HL-60 (cell line): ENCODE measurements around the gene PRTN3.
A peak's percentile ranks its signal among the peaks of the same experiment; 100 is the strongest.

ENCODE experiments used
- DNase-seq, 2 experiments: peaks; one replicate each; pipeline ENCODE4 v3.0.0-alpha.2; 2010 to 2020; ENCODE audit warnings: low read depth in 1 of 2, low spot score in 1 of 2
- H3K27ac ChIP-seq: fragments of 250-450 bp; sonication (Bioruptor Pico); replicated peaks from 2 replicates; pipeline ENCODE4 v1.5.1; 2020; ENCODE audit warnings: mild to moderate bottlenecking, moderate library complexity
- H3K27me3 ChIP-seq: fragments of 250-450 bp; sonication (Bioruptor Pico); 2 replicates; pipeline ENCODE4 v1.5.1; 2021; ENCODE audit warnings: mild to moderate bottlenecking, moderate library complexity; ENCODE audit not compliant: insufficient read depth, poor library complexity, severe bottlenecking
- H3K4me3 ChIP-seq: replicated peaks from 2 replicates; pipeline ENCODE4 v1.5.1; 2011; ENCODE audit warnings: mild to moderate bottlenecking, control low read depth, low read length; ENCODE audit not compliant: insufficient read depth
- CTCF ChIP-seq: IDR thresholded peaks from one replicate; pipeline ENCODE4 v1.5.1; 2011; ENCODE audit warnings: low read length, control low read depth, inconsistent platforms; ENCODE audit not compliant: insufficient read depth
- GABPA ChIP-seq: IDR thresholded peaks from 2 replicates; pipeline ENCODE4 v1.6.1; 2012; ENCODE audit warnings: low read depth
- POLR2AphosphoS5 ChIP-seq: IDR thresholded peaks from 2 replicates; pipeline ENCODE4 v1.6.1; 2012; ENCODE audit warnings: low read depth
- SPI1 ChIP-seq: IDR thresholded peaks from 2 replicates; pipeline ENCODE4 v1.6.1; 2012; ENCODE audit warnings: low read depth, mild to moderate bottlenecking, borderline replicate concordance
- TF ChIP-seq, protein P1 (sequence below): IDR thresholded peaks from 2 replicates; pipeline ENCODE4 v1.6.1; 2012; ENCODE audit warnings: low read depth; ENCODE audit not compliant: insufficient replicate concordance

The PRTN3 gene

GRCh38 chr19:807627-808422 is 33.0 kb upstream of the PRTN3 start:
- no peaks in the 10 kb centered on the region for H3K27me3 ChIP-seq

GRCh38 chr19:808423-808775 is 32.4 kb upstream of the PRTN3 start:
- H3K4me3 ChIP-seq, result no peak overlapping the region
- no peak overlapping the region for H3K27ac ChIP-seq
- no peaks in the 10 kb centered on the region for H3K27me3 ChIP-seq
- TF ChIP-seq POLR2AphosphoS5 (peak; percentile 70), CTCF (no peak), GABPA (no peak), SPI1 (no peak)
- TF ChIP-seq, protein P1, sequence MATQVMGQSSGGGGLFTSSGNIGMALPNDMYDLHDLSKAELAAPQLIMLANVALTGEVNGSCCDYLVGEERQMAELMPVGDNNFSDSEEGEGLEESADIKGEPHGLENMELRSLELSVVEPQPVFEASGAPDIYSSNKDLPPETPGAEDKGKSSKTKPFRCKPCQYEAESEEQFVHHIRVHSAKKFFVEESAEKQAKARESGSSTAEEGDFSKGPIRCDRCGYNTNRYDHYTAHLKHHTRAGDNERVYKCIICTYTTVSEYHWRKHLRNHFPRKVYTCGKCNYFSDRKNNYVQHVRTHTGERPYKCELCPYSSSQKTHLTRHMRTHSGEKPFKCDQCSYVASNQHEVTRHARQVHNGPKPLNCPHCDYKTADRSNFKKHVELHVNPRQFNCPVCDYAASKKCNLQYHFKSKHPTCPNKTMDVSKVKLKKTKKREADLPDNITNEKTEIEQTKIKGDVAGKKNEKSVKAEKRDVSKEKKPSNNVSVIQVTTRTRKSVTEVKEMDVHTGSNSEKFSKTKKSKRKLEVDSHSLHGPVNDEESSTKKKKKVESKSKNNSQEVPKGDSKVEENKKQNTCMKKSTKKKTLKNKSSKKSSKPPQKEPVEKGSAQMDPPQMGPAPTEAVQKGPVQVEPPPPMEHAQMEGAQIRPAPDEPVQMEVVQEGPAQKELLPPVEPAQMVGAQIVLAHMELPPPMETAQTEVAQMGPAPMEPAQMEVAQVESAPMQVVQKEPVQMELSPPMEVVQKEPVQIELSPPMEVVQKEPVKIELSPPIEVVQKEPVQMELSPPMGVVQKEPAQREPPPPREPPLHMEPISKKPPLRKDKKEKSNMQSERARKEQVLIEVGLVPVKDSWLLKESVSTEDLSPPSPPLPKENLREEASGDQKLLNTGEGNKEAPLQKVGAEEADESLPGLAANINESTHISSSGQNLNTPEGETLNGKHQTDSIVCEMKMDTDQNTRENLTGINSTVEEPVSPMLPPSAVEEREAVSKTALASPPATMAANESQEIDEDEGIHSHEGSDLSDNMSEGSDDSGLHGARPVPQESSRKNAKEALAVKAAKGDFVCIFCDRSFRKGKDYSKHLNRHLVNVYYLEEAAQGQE, result no peak
- peak; percentile 1 to 44 for DNase-seq

More at GRCh38 chr19:807627-808422, 33.0 kb upstream of the PRTN3 start:
- DNase-seq, result peak in 1 of 2 experiments; percentile 45
- TF ChIP-seq GABPA (no peak), POLR2AphosphoS5 (no peak; the same call in 1 of the 2 replicates), SPI1 (no peak), CTCF (no peak)
- TF ChIP-seq, protein P1, result no peak
- H3K27ac ChIP-seq, result no peak overlapping the region
- H3K4me3 ChIP-seq, result no peak overlapping the region

DNA sequence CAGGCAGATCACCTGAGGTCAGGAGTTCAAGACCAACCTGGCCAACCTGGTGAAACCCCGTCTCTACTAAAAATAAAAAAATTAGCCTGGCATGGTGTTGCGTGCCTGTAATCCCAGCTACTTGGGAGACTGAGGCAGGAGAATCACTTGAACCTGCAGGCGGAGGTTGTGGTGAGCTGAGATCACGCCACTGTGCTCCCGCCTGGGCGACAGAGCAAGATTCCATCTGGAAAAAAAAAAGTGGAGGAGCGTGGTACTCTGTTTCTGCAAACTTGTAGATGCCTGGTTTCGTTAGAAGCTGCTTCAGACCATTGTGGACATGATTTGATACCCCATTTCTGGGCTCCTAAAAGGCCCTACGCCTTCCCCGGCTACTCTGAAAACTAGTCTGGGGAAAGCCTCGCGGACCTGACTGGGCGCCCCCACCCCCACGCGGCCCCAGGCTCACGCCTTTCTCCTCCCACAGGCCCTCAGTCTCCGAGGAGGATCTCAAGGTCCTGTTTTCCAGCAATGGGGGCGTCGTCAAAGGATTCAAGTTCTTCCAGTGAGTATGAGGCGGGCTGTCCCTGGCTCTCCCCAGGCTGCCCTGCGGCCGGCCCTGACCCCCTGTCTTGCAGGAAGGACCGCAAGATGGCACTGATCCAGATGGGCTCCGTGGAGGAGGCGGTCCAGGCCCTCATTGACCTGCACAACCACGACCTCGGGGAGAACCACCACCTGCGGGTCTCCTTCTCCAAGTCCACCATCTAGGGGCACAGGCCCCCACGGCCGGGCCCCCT is 30.5 kb upstream of the PRTN3 start:
- H3K27ac ChIP-seq, result peak overlapping the region; percentile 62
- TF ChIP-seq SPI1, result no peak
- no peak for TF ChIP-seq CTCF
- TF ChIP-seq, protein P1, result no peak
- TF ChIP-seq GABPA, result no peak
- no peak for TF ChIP-seq POLR2AphosphoS5
- peak in 1 of 2 experiments; percentile 60 for DNase-seq
- H3K4me3 ChIP-seq, result no peak overlapping the region
- no peaks in the 10 kb centered on the region for H3K27me3 ChIP-seq
